Breast epithelium (tissue), 4 donors: ENCODE measurements around the gene CBR3. TPM values are rescaled to one million over a fixed set of nuclear protein-coding genes. Genes with fewer than 3 reads are reported as not detected.

Experiments used
- DNase-seq, 2 donors: peaks; one replicate each; pipeline ENCODE4 v3.0.0-alpha.2; 2019; ENCODE audit warnings: low spot score in 2 of 2
- H3K27ac ChIP-seq, 2 donors: fragments of 200-600 bp; sonication (generic) in 1 of 2; one replicate each; pipeline ENCODE4 v1.5.1; 2016 to 2019; ENCODE audit warnings: mild to moderate bottlenecking in 1 of 2
- H3K27me3 ChIP-seq, 2 donors: fragments of 200-600 bp; sonication (generic) in 1 of 2; one replicate each; pipeline versions ENCODE4 v1.5.1 to v1.6.0; 2017 to 2019; ENCODE audit warnings: control low read depth in 1 of 2, mild to moderate bottlenecking in 1 of 2
- H3K36me3 ChIP-seq: fragments of 200-600 bp; one replicate; pipeline ENCODE4 v1.5.1; 2019
- H3K4me1 ChIP-seq, 2 donors: fragments of 200-600 bp; sonication (generic); one replicate each; pipeline ENCODE4 v1.5.1; 2016 to 2019; ENCODE audit warnings: control low read depth in 1 of 2
- H3K4me3 ChIP-seq, 3 donors: fragments of 200-600 bp; sonication (generic); 1 replicate in 2 of 3; 2 replicates in 1 of 3; pipeline ENCODE4 v1.5.1; 2016 to 2019; ENCODE audit warnings: mild to moderate bottlenecking in 3 of 3, moderate library complexity in 2 of 3
- H3K9me3 ChIP-seq, 2 donors: fragments of 200-600 bp; sonication (generic) in 1 of 2; one replicate each; pipeline ENCODE4 v1.5.1; 2016 to 2019; ENCODE audit warnings: control low read depth in 1 of 2
- POLR2A ChIP-seq: fragments of 450-650 bp; IDR thresholded peaks from one replicate; pipeline ENCODE4 v1.6.1; 2016; ENCODE audit warnings: antibody characterized with exemption, mild to moderate bottlenecking, moderate library complexity
- POLR2AphosphoS5 ChIP-seq, 3 donors: sonication (generic); formaldehyde crosslinking; IDR thresholded peaks; one replicate each; pipeline ENCODE4 v1.6.1; 2017; ENCODE audit warnings: antibody characterized with exemption in 3 of 3
- intact Hi-C: fragments of 100-400 bp; cut with DNase I; formaldehyde crosslinking; loops from one replicate; pipeline ENCODE4 v1.15.1; 2023; ENCODE audit warnings: low total_unique reads
- total RNA-seq, 3 donors: library from RNA; depleted of rRNA; stranded (reverse); fragments of >200 nt; gene quantifications; one replicate each; pipeline ENCODE4 v1.1.0, GENCODE V29; 2016
- TF ChIP-seq, protein P1 (sequence below), 3 donors: fragments of 450-650 bp; IDR thresholded peaks; one replicate each; pipeline ENCODE4 v1.5.1; 2016 to 2017; ENCODE audit warnings: antibody characterized with exemption in 3 of 3, mild to moderate bottlenecking in 3 of 3, moderate library complexity in 3 of 3

The CBR3 gene
- total RNA-seq, 3 donors from 2014 or later, result 15.7 to 29.0 (median 22.1) TPM

DNA sequence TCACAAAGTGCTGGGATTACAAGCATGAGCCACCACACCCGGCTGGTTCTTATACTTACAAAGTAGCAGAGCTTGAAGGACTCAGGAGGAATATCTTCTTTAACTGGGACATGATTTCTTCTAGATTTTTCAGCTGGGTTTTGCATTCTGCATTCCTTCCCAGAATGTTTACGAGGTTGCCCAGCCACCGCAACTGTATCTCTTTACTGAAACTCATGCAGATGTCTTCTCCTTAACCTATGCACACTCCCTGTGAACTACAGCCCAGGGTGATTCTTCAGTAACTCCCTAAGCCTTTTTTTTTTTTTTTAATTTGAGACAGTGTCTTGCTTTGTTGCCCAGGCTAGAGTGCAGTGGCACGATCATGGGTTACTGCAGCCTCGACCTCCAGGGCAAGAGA lies 13.0 kb downstream of the CBR3 start:
- TF ChIP-seq, protein P1, sequence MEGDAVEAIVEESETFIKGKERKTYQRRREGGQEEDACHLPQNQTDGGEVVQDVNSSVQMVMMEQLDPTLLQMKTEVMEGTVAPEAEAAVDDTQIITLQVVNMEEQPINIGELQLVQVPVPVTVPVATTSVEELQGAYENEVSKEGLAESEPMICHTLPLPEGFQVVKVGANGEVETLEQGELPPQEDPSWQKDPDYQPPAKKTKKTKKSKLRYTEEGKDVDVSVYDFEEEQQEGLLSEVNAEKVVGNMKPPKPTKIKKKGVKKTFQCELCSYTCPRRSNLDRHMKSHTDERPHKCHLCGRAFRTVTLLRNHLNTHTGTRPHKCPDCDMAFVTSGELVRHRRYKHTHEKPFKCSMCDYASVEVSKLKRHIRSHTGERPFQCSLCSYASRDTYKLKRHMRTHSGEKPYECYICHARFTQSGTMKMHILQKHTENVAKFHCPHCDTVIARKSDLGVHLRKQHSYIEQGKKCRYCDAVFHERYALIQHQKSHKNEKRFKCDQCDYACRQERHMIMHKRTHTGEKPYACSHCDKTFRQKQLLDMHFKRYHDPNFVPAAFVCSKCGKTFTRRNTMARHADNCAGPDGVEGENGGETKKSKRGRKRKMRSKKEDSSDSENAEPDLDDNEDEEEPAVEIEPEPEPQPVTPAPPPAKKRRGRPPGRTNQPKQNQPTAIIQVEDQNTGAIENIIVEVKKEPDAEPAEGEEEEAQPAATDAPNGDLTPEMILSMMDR (IDR thresholded peaks at IDR 0.05), result no peak
- TF ChIP-seq POLR2AphosphoS5 (IDR thresholded peaks at IDR 0.05), result no peak
- no peak for TF ChIP-seq POLR2A
- Histone ChIP-seq H3K27me3 (no peaks in the 10 kb centered on the region), H3K4me3 (no peak overlapping the region), H3K27ac (no peak overlapping the region), H3K9me3 (no peaks in the 10 kb centered on the region), H3K36me3 (no peaks in the 10 kb centered on the region), H3K4me1 (peaks cover 0 to 5% of the 10 kb centered on the region in 2 donors)
- intact Hi-C loops, result no loop called here
- no peak for DNase-seq

DNA sequence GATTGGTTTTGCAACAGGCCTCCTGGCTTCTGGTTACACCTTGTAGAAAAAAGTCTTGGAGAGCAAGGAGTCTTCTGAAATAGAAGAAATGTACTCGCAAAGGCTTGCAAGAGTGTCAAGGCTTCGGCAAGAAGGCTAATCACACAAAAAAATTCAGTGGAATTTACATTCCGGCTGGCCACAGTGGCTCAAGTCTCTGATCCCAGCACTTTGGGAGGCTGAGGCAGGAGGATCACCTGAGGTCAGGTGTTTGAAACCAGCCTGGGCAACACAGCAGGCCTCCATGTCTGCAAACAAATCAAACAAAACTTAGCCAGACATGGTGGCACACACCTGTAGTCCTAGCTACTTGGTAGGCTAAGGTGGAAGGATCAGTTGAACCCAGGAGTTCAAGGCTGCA lies 14.0 kb downstream of the CBR3 start:
- Histone ChIP-seq H3K27ac (no peak overlapping the region), H3K27me3 (no peaks in the 10 kb centered on the region), H3K4me1 (peaks cover 0 to 5% of the 10 kb centered on the region in 2 donors), H3K9me3 (no peaks in the 10 kb centered on the region), H3K4me3 (no peak overlapping the region), H3K36me3 (no peaks in the 10 kb centered on the region)
- intact Hi-C loops, result no loop called here
- DNase-seq, result no peak
- TF ChIP-seq, protein P1 (IDR thresholded peaks at IDR 0.05), result no peak
- TF ChIP-seq POLR2AphosphoS5 (IDR thresholded peaks at IDR 0.05) (no peak), POLR2A (no peak)

DNA sequence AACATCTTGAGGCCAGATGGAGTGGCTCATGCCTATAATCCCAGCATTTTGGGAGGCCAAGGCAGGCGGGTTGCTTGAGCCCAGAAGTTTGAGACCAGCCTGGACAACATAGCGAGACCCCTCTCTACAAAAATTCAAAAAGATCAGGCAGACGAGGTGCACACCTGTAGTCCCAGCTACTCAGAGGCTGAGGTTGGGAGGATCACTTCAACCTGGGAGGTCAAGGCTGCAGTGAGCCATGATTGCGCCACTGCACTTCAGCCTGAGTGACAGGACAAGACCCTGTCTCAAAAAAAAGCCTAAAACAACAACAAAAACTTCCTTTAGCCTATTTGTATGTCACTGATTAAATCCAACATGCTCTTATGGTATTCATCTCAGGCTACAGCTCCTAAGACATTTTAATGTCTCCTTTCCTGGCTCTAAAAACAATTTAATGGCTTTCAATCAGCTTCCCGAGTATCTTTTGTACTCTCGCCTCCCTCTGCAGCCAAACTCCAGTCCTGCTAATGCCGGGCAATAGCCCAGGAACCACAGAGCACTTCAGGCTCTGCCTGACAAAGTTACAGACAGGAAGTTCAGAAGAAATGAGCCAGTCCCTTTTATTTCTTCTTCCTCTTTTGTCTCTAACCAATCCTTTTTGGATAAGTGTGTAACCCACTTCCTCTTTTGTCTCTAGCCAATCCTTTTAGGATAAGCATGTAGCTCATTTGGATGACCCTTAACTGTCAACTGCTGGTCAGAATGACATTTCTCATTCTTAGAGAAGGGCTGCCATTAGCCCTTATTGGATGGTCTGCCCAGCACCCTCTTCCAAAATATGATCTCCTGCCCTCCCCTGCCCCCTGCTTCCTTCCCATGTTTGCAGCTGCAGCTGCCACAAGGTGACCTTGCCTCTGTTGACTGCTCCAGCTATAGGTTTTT lies 15.2 kb downstream of the CBR3 start:
- intact Hi-C loops, result no loop called here

DNA sequence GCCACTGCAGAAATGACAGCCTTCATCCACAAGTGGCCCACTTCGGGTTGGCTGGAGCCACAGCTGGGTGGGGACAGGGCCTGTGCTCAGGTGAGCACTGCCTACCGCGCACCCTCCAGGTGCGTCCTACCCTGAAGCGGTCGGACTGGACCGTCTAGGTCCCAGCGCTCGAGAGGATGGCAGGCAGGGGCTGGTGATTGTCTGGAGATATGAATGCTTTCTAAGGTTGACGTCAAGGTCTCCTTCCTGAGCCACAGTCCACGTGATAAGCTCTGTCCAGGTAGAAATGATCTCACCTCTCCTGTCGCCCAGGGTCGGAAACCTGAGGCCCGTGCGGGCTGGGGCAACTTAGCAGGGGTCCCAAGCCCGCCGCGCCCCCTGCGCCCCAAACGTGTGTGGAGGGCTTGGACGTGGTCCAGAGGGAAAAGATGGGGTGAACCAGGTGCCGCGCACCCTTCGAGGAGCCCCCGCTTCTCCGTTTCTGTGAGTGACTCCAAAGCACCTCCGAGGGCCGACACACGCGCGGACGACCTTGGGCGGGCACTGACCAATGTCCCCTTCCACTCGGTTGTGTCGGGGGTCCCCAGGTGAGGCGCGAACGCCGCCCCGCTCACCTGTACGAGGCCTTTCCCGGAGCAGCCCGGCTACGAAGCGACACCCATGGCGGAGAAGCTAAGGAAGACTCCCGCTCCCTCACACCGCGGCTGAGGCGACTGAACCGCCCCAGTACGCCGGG lies 20.9 kb downstream of the CBR3 start:
- TF ChIP-seq POLR2AphosphoS5 (IDR thresholded peaks at IDR 0.05) (peak; percentile 69 to 92 (median 90)), POLR2A (peak; percentile 78)
- TF ChIP-seq, protein P1 (IDR thresholded peaks at IDR 0.05), result peak in 1 of 3 donors; percentile 5
- Histone ChIP-seq H3K9me3 (no peaks in the 10 kb centered on the region), H3K4me1 (no peaks in the 10 kb centered on the region), H3K4me3 (peak overlapping the region; percentile 68 to 95 (median 89)), H3K27ac (peak overlapping the region; percentile 92), H3K36me3 (no peaks in the 10 kb centered on the region), H3K27me3 (no peaks in the 10 kb centered on the region)
- DNase-seq, result peak; percentile 55 to 64
- intact Hi-C loops, result no loop called here

More for the DNA sequence above, 15.2 kb downstream of the CBR3 start:
- Histone ChIP-seq H3K27me3 (no peaks in the 10 kb centered on the region), H3K36me3 (no peaks in the 10 kb centered on the region), H3K4me3 (no peak overlapping the region), H3K27ac (peak overlapping the region; percentile 76 to 80), H3K9me3 (no peaks in the 10 kb centered on the region), H3K4me1 (peaks cover 0 to 5% of the 10 kb centered on the region in 2 donors)
- peak in 1 of 2 donors; percentile 50 for DNase-seq
- TF ChIP-seq, protein P1 (IDR thresholded peaks at IDR 0.05), result no peak
- no peak for TF ChIP-seq POLR2A
- no peak for TF ChIP-seq POLR2AphosphoS5 (IDR thresholded peaks at IDR 0.05)
